ENCODE data around the gene MICAL1.

DNA sequence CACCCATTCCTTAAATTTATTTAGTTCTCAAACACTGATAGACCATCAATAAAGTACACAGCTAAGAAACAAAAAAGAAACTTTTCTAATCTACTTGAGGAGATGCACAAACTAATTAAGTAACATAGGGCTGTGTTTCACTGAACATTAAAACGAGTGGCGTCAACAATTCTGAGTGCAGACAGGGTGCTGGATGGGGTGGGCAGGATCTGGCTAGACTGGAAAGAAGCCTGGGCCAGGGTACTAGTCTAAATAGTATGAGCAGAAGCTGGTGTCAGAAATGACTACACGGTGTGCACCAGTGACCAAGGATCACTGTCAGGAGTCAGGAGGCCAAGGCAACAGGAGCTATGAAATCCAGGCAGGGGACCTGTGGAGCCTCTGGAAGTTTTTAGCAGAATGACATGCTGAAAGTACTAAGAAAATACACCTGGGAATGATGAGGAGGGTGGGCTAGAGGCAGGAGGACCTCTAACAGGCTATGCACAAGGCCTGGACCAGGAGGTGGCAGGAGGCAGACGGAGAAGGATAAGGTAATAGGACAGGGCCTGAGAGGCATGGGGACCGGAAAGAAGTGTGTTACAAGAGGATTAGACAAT, 14.1 kb upstream of the MICAL1 start:
- no peak for TF ChIP-seq BHLHE40 (IDR thresholded peaks at IDR 0.05; ENCODE audit: low read depth, low read length)
- no peak for TF ChIP-seq ZFP36 (IDR thresholded peaks at IDR 0.05; ENCODE audit: borderline replicate concordance, partially characterized antibody)
- TF ChIP-seq, protein P1, sequence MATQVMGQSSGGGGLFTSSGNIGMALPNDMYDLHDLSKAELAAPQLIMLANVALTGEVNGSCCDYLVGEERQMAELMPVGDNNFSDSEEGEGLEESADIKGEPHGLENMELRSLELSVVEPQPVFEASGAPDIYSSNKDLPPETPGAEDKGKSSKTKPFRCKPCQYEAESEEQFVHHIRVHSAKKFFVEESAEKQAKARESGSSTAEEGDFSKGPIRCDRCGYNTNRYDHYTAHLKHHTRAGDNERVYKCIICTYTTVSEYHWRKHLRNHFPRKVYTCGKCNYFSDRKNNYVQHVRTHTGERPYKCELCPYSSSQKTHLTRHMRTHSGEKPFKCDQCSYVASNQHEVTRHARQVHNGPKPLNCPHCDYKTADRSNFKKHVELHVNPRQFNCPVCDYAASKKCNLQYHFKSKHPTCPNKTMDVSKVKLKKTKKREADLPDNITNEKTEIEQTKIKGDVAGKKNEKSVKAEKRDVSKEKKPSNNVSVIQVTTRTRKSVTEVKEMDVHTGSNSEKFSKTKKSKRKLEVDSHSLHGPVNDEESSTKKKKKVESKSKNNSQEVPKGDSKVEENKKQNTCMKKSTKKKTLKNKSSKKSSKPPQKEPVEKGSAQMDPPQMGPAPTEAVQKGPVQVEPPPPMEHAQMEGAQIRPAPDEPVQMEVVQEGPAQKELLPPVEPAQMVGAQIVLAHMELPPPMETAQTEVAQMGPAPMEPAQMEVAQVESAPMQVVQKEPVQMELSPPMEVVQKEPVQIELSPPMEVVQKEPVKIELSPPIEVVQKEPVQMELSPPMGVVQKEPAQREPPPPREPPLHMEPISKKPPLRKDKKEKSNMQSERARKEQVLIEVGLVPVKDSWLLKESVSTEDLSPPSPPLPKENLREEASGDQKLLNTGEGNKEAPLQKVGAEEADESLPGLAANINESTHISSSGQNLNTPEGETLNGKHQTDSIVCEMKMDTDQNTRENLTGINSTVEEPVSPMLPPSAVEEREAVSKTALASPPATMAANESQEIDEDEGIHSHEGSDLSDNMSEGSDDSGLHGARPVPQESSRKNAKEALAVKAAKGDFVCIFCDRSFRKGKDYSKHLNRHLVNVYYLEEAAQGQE (IDR thresholded peaks at IDR 0.05) = no peak
- no peak for TF ChIP-seq SREBF2 (IDR thresholded peaks at IDR 0.05)
- TF ChIP-seq HOXA7 (CRISPR knock-in tag; IDR thresholded peaks at IDR 0.05) = no peak
- no peak for TF ChIP-seq POLR2A (IDR thresholded peaks at IDR 0.05; ENCODE audit: low read length)
- TF ChIP-seq, protein P2, sequence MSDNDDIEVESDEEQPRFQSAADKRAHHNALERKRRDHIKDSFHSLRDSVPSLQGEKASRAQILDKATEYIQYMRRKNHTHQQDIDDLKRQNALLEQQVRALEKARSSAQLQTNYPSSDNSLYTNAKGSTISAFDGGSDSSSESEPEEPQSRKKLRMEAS (IDR thresholded peaks at IDR 0.05) = no peak
- no peak for TF ChIP-seq EP300 (IDR thresholded peaks at IDR 0.05)
- TF ChIP-seq, protein P3, sequence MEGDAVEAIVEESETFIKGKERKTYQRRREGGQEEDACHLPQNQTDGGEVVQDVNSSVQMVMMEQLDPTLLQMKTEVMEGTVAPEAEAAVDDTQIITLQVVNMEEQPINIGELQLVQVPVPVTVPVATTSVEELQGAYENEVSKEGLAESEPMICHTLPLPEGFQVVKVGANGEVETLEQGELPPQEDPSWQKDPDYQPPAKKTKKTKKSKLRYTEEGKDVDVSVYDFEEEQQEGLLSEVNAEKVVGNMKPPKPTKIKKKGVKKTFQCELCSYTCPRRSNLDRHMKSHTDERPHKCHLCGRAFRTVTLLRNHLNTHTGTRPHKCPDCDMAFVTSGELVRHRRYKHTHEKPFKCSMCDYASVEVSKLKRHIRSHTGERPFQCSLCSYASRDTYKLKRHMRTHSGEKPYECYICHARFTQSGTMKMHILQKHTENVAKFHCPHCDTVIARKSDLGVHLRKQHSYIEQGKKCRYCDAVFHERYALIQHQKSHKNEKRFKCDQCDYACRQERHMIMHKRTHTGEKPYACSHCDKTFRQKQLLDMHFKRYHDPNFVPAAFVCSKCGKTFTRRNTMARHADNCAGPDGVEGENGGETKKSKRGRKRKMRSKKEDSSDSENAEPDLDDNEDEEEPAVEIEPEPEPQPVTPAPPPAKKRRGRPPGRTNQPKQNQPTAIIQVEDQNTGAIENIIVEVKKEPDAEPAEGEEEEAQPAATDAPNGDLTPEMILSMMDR (IDR thresholded peaks at IDR 0.05) = no peak
- no peak for TF ChIP-seq CEBPB (IDR thresholded peaks at IDR 0.05)
- no peak for TF ChIP-seq EHMT2 (IDR thresholded peaks at IDR 0.05; ENCODE audit: low read depth)

All from A549 (cell line).